T-helper 1 cell treated with Interleukin-12 subunit alpha and Interleukin-12 subunit beta and Interleukin-4 antibody, amounts not matched to agents 30 μg/mL and 1 μg/mL, for 36 hours (primary cell): ENCODE data around the gene NTN1.
"Not testable (repeated sequence)": the region's sequence is repeated elsewhere in the genome, so short reads cannot be mapped to it uniquely, and the experiment has no call there.

Experiments used
- H3K27ac Mint-ChIP-seq: one replicate; pipeline ENCODE4 v1.8.0; 2021; ENCODE audit warnings: mild to moderate bottlenecking, mixed read lengths
- H3K27me3 Mint-ChIP-seq: one replicate; pipeline ENCODE4 v1.8.0; 2021; ENCODE audit warnings: low read depth, mixed read lengths
- H3K36me3 Mint-ChIP-seq: one replicate; pipeline ENCODE4 v1.8.0; 2021; ENCODE audit warnings: low read depth, mixed read lengths
- H3K4me1 Mint-ChIP-seq: one replicate; pipeline ENCODE4 v1.8.0; 2021; ENCODE audit warnings: low read depth, mixed read lengths
- H3K4me3 Mint-ChIP-seq: one replicate; pipeline ENCODE4 v1.8.0; 2021; ENCODE audit warnings: mild to moderate bottlenecking, moderate library complexity, mixed read lengths
- H3K9me3 Mint-ChIP-seq: one replicate; pipeline ENCODE4 v1.8.0; 2021; ENCODE audit warnings: mixed read lengths

The NTN1 gene

DNA sequence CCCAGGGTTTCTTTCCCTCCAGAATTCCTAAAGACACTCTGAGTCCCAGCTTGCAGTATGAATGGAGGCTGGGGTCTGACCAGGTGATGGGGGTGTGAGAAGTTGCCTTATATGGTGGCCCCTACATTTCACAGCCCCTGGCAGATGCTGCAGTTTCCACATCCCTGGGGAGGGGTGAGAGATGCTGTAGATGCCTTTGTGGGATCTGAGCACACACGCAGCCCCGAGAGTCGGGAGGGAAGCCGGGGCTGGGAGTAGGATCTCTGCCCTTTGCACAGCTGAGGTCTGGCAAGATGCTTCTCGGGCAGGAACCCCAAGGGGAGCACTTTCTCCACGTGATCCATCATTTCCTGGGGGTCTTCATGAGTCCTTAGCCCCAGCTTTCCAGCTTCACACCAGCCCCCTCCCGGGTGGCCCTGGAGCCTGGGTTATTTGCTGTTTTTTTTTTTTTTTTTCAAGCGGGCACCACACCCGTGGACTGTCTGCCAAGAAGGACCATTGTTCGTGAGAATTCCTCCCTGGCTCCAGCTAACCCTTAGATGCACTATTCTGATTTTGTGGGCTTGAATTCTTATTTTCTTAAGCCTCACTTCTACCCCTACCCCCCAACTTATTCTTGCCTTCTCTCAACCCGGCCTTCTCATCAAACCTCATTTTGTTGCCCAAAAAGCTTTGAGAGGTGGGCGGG, 50.6 kb downstream of the NTN1 start:
- no peaks in the 10 kb centered on the region for H3K27me3 Mint-ChIP-seq
- H3K4me1 Mint-ChIP-seq, result no peaks in the 10 kb centered on the region
- H3K36me3 Mint-ChIP-seq, result no peaks in the 10 kb centered on the region
- no peak overlapping the region for H3K4me3 Mint-ChIP-seq
- H3K9me3 Mint-ChIP-seq, result no peaks in the 10 kb centered on the region
- no peak overlapping the region for H3K27ac Mint-ChIP-seq

DNA sequence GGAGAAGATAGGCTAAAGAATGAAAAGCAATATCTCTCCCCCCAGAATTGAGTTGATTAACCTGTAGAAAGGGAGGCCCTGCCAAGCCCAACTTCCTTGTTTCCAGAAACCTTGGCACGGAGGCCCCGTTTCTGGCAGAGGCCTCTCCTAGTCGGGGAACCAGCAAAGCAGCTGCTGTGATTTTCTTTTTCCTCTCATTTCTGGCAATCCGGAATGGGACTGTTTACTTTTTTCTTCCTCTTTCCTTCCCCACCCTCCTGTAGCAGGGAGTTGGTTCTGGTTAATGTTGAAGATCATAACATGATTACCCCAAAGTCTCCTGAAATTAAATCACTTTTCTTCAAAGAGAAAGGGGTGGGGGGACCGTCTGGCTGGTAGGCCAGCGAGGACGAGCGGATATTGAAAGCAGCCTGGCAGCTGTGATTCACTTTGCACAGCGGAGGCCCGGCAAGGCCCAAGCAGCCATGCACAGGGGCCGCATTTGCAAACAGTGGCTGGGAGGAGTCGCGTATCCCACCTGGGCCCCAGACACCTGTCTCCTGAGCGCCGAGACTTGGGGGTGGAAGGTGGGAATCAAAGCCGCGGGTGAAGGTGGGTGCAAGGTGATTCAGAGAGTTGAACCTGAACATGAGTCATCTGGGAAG, 51.5 kb downstream of the NTN1 start:
- Mint-ChIP-seq H3K9me3 (no peaks in the 10 kb centered on the region), H3K4me3 (no peak overlapping the region), H3K4me1 (no peaks in the 10 kb centered on the region), H3K27me3 (no peaks in the 10 kb centered on the region), H3K27ac (no peak overlapping the region), H3K36me3 (no peaks in the 10 kb centered on the region)

DNA sequence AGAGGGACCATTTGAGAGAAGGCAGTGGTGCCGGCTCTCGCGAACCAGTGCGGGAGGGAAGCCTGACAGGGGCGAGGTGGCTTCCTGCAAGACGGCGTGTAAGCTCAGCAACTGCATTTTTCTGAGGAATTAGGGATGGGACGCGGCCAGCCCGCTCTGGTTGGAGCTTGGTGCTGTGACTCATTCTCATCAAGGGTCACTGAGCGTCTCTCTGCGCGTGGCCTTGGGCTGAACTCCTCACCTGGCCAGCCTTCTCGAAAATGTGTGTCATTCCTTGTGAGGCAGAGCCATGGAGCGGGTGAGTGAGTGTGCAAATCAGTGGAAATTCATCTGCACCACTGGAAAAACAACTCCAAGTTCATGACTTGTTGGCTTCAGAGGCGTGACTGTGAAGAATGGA, 52.8 kb downstream of the NTN1 start:
- no peaks in the 10 kb centered on the region for H3K4me1 Mint-ChIP-seq
- H3K27me3 Mint-ChIP-seq, result no peaks in the 10 kb centered on the region
- H3K36me3 Mint-ChIP-seq, result no peaks in the 10 kb centered on the region
- H3K27ac Mint-ChIP-seq, result no peak overlapping the region
- H3K4me3 Mint-ChIP-seq, result no peak overlapping the region
- no peaks in the 10 kb centered on the region for H3K9me3 Mint-ChIP-seq

DNA sequence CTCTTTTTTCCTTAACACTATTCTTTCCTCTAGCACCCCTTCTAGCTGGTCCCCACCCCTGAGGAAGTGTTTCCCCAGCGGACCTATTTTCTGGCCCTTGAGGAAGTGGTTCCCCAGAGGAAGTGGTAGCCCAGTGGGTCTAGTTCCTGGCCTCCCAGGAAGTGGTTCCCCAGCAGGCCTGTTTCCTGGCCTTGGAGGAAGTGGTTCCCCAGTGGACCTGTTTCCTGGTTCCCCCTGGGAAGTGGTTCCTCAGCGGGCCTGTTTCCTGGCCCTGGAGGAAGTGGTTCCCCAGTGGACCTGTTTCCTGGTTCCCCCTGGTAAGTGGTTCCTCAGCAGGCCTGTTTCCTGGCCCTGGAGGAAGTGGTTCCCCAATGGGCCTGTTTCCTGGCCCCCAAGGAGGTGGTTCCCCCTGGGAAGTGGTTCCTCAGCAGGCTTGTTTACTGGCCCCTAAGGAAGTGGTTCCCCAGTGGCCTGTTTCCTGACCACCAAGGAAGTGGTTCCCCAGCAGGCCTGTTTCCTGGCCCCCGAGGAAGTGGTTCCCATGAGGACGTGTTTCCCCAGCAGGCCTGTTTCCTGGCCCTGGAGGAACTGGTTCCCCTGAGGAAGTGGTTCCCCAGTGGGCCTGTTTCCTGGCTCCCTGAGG, 58.3 kb downstream of the NTN1 start:
- H3K4me1 Mint-ChIP-seq, result no peaks in the 10 kb centered on the region
- no peak overlapping the region for H3K27ac Mint-ChIP-seq
- no peaks in the 10 kb centered on the region for H3K36me3 Mint-ChIP-seq
- H3K9me3 Mint-ChIP-seq, result peaks cover 7% of the 10 kb centered on the region
- no peaks in the 10 kb centered on the region for H3K27me3 Mint-ChIP-seq
- no peak overlapping the region for H3K4me3 Mint-ChIP-seq

DNA sequence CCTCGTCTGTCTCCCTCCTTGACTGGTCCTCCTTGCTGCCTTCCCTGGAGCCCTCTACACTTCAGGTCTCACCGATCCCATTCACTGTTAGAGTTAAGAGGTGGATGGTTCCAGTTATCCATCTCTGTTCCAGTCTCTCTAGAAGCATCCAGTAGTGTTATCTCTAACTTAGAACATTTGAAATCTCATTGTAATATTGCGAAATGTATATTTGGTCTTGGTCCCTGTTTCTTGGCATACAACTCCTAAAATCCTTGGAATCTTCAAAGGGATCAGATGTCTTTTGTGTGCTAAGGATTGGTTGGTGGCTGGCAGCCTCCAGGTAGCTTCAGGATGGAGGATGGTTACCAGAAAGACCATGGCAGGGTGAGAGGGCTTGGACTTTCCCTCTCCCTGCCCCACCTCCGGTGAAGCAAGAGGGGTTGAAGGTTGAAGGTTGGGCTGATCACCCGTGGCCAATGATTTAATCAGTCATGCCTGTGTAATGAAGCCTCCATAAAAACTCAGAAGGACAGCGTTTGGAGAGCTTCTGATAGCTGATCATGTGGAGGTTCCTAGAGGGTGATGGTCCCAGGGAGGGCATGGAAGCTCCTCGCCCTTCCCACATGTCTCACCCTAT, 59.1 kb downstream of the NTN1 start:
- no peak overlapping the region for H3K4me3 Mint-ChIP-seq
- H3K27me3 Mint-ChIP-seq, result no peaks in the 10 kb centered on the region
- H3K36me3 Mint-ChIP-seq, result no peaks in the 10 kb centered on the region
- H3K9me3 Mint-ChIP-seq, result peaks cover 7% of the 10 kb centered on the region
- H3K27ac Mint-ChIP-seq, result peak overlapping the region; percentile 77
- H3K4me1 Mint-ChIP-seq, result no peaks in the 10 kb centered on the region

DNA sequence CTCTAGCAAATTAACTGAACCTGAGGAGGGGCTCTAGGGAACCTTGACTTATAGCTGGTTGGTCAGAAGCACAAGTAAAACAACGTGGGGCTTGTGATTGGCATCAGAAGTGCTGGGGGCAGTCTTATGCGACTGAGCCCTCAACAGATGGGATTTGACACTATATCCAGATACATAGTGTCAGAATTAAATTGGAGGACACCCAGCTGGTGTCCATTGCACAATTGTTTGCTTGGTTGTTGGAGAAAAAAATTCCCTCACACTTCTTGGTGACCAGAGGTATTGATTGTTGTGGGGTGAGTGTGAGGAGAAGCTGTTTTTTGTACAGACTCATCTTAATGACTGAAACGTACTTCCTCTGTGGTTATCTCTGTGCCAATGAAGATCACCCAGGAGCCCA, 59.7 kb downstream of the NTN1 start:
- no peak overlapping the region for H3K4me3 Mint-ChIP-seq

DNA sequence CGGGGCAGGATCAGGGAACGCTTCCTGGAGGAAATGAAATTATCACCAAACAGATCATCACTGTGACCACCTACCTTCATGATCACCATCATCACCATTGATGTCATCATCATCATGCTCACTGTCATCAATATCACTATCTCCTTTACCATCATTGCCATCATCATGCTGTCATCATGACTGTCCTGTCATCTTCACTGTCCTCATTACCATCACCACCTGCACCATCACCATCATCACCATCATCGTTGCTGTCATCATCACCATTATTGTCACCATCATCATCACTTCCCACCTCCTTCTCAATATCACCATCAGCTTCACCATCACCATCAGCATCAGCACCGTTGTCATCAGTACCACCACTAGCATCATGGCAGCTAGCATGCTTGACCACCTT, 65.3 kb downstream of the NTN1 start:
- Mint-ChIP-seq H3K9me3 (no peaks in the 10 kb centered on the region), H3K4me3 (no peak overlapping the region), H3K4me1 (no peaks in the 10 kb centered on the region), H3K27ac (no peak overlapping the region), H3K36me3 (no peaks in the 10 kb centered on the region), H3K27me3 (no peaks in the 10 kb centered on the region)

More for the DNA sequence above, 59.7 kb downstream of the NTN1 start:
- Mint-ChIP-seq H3K9me3 (peaks cover 7% of the 10 kb centered on the region), H3K27me3 (no peaks in the 10 kb centered on the region), H3K36me3 (no peaks in the 10 kb centered on the region), H3K4me1 (no peaks in the 10 kb centered on the region), H3K27ac (no peak overlapping the region)

DNA sequence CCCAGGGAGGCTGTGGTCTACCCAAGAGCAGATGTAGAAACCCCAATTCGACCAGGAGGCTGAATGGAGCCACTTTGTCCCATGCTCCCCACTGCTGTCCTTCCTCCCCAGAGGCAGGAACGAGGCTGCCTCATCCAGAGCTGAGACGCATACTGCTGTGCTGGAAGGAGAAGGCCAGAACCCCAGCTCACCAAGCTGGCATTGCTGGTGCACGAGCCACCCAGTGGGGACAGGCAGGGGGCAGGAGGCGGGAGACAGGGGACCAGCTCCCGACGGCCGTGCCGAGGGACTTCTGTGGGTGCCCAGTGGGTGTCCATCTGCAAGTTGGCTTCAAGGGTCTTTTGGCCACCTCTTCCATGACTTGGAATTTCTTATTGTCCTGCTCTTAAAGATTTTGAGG, 66.6 kb downstream of the NTN1 start:
- H3K4me1 Mint-ChIP-seq, result no peaks in the 10 kb centered on the region
- H3K27ac Mint-ChIP-seq, result no peak overlapping the region
- H3K4me3 Mint-ChIP-seq, result no peak overlapping the region
- H3K9me3 Mint-ChIP-seq, result no peaks in the 10 kb centered on the region
- H3K27me3 Mint-ChIP-seq, result no peaks in the 10 kb centered on the region
- no peaks in the 10 kb centered on the region for H3K36me3 Mint-ChIP-seq

DNA sequence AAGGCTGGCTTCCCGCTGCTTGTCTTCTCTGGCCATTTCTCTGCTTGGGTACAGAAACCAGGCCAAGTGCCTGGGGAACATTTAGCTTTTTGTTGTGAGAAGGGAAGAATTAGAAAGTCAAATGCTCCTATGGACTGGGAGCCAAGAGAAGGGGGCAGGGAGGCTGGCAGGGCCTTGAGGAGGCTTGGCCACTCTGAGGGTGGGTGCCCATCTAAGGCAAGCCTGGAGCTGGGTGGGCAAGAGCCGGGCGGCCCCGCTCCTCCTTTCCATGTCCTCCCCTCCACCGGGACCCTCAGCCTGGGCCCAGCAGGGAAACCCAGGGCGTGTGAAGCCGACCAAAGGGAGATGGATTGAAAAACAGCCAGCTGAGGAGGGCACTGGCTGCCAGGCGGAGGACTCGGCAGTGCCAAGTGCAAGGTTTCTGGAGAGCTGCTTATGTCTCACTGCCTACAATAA, 69.4 kb downstream of the NTN1 start:
- no peaks in the 10 kb centered on the region for H3K4me1 Mint-ChIP-seq
- no peaks in the 10 kb centered on the region for H3K27me3 Mint-ChIP-seq

DNA sequence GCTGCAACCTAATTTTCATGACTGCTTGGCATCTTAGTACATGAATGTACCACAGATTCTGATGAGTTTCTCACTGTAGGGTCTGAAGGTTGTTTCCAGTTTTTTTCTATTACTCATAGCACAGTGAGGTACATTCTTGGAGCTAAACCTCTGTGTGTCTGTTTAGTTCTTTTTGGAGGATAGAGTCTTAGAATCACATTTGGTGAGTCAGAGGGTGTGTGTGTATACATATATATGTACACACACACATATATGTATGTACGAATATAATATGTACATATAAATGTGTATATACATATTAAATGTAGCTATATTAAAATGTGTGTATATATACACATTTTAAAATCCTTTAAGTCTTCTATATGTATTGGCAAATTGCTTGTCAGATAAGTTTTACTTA, 72.9 kb downstream of the NTN1 start:
- Mint-ChIP-seq H3K9me3 (no peaks in the 10 kb centered on the region), H3K27me3 (no peaks in the 10 kb centered on the region), H3K27ac (no peak overlapping the region), H3K4me3 (no peak overlapping the region), H3K36me3 (no peaks in the 10 kb centered on the region), H3K4me1 (no peaks in the 10 kb centered on the region)

More for the DNA sequence above, 69.4 kb downstream of the NTN1 start:
- Mint-ChIP-seq H3K27ac (no peak overlapping the region), H3K4me3 (no peak overlapping the region), H3K36me3 (no peaks in the 10 kb centered on the region), H3K9me3 (no peaks in the 10 kb centered on the region)

DNA sequence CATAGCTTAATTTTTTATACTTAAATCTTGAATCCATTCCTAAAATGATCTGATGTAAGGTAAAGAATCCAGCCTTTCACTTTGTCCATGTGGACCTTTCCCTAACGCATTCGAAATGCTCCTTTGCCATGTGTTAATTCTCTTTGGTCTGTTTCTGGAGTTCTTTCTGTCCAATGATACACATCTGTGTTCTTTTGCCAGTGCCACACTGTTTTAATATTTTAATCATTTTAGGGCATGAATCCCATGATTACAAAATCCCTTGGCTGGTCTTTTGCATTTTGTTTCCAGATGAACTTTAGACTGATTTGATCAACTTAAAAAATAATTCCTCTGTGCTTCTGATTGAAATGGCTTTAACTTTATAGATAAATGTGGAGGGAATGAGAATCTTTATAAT, 74.1 kb downstream of the NTN1 start:
- Mint-ChIP-seq H3K9me3 (no peaks in the 10 kb centered on the region), H3K4me3 (no peak overlapping the region), H3K36me3 (no peaks in the 10 kb centered on the region), H3K27ac (no peak overlapping the region), H3K27me3 (no peaks in the 10 kb centered on the region), H3K4me1 (no peaks in the 10 kb centered on the region)

DNA sequence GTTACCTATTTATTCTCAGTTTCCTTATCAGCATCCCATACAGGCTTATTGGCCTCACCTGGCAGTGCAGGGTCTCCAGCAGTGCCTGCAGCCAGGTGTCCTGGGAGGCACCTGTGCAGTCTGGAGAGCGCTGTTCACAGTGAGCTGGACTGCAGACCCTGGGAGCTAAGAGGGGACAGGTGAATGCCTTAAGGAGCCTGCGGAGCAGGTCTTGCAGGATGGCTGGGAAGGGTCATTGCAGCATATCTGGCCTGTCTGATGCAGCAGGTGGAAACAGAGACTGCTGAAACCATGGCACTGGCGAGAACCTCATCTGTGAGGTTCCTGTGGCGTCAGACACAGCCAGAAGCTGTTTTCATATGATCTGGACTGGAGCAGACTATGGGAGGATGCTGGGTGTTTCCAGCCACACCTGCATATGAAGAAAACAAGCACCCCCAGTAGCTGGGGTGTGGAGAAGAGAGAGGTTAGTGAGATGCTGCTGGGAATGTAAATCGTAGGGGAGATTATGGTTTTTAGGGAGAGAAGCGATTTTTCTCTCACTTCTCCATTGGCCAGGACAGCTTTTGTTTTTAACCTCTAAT, 77.0 kb downstream of the NTN1 start:
- Mint-ChIP-seq H3K27ac (no peak overlapping the region), H3K4me1 (no peaks in the 10 kb centered on the region), H3K9me3 (peaks cover 10% of the 10 kb centered on the region), H3K4me3 (no peak overlapping the region), H3K36me3 (no peaks in the 10 kb centered on the region), H3K27me3 (no peaks in the 10 kb centered on the region)

DNA sequence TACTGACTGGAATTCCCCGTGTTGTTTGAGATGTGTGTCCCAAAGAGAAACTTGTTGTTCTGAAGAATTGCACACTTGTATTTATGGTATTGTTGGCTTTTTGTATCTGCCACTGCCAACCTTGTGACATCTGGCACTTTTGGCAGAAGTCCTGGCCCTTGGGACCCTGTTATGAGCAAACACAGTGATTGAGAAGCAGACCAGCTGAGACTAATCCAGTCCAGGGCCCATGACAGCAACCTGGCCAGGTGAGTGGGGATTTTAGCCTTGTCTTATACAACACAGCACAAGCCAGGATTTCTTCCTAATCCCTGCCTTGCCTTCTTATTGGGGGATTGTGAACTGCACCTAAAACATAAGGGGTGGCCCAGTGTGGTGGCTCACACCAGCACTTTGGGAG, 80.0 kb downstream of the NTN1 start:
- Mint-ChIP-seq H3K9me3 (peaks cover 10% of the 10 kb centered on the region), H3K4me1 (no peaks in the 10 kb centered on the region), H3K27ac (no peak overlapping the region), H3K36me3 (no peaks in the 10 kb centered on the region), H3K27me3 (no peaks in the 10 kb centered on the region), H3K4me3 (no peak overlapping the region)

DNA sequence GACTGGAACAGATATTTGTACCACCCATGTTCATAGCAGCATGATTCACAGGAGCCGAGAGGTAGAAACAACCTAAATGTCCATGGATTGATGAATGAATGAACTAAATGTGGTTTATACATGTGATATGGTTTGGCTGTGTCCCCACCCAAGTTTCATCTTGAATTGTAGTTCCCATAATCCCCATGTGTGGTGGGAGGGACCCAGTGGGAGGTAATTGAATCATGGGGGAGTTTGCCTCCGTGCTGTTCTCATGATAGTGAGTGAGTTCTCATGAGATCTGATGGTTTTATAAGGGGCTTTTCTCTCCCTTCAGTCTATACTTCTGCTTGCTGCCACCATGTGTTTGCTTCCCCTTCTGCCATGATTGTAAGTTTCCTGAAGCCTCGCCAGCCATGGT, 81.9 kb downstream of the NTN1 start:
- H3K4me1 Mint-ChIP-seq, H3K4me3 Mint-ChIP-seq, H3K27me3 Mint-ChIP-seq, H3K9me3 Mint-ChIP-seq, H3K36me3 Mint-ChIP-seq, H3K27ac Mint-ChIP-seq: not testable (repeated sequence)
